ENCODE data around the gene TMEM109. TPM values are rescaled to one million over a fixed set of nuclear protein-coding genes. Genes with fewer than 3 reads are reported as not detected.
A peak's percentile ranks its signal among the peaks of the same experiment; 100 is the strongest.

Gene TMEM109
- total and polyA plus RNA-seq, 9 of the 15 experiments (the other 6 are each of a cell fraction or from before 2014, with no cell fraction given), result 9.2 to 71.3 (median 30.5) TPM

DNA sequence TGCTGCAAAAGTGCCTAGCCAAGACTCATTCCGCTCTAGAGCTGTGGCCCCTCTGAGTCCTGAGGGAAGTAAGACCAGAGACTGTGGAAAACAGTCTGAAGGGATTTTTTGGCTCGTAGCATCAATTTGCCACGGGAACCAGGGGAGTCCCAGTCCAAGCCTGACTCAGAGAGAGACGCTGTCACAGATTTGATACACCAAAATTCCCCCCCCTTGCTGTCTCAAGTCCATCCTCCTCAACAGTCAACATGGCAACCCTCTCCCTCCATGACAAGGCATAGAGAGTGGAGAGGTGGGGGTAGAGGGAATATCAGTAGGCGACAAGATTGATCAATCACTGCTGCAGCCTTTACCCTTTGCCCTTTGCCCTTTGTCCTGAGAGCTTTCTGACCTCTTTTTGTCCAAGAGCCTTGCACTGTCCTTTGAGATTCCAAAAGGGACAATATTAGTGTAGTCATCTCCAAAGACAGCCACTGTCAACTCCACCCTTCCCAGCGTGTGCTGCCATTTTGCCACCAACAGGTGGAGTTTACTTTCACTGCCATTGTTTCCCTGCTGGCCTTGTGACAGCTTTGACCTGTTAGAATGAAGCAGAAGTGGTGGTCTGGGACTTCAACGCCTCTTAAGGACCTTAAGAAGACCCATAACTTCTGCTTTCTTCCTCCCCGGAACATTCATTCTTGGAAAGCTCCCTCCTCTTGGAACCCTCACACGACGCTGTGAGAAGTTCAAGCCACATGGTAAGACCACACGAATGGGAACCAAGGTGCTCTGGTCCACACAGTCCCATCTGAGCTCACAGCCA is 30.7 kb downstream of the TMEM109 start (continued):
- TF ChIP-seq, protein P1, sequence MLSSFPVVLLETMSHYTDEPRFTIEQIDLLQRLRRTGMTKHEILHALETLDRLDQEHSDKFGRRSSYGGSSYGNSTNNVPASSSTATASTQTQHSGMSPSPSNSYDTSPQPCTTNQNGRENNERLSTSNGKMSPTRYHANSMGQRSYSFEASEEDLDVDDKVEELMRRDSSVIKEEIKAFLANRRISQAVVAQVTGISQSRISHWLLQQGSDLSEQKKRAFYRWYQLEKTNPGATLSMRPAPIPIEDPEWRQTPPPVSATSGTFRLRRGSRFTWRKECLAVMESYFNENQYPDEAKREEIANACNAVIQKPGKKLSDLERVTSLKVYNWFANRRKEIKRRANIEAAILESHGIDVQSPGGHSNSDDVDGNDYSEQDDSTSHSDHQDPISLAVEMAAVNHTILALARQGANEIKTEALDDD (IDR thresholded peaks at IDR 0.05), result no peak
- no peak for TF ChIP-seq PHB (CRISPR knock-in tag; IDR thresholded peaks at IDR 0.05)
- TF ChIP-seq MLX (CRISPR knock-in tag; conservative IDR thresholded peaks at IDR 0.05), result no peak
- no peak for TF ChIP-seq MYNN (IDR thresholded peaks at IDR 0.05)
- no peak for TF ChIP-seq MYNN (CRISPR knock-in tag; IDR thresholded peaks at IDR 0.05)
- TF ChIP-seq CREBBP (IDR thresholded peaks at IDR 0.05; ENCODE audit: low read depth, low read length), result no peak
- no peak for TF ChIP-seq EGR1 (conservative IDR thresholded peaks at IDR 0.05)
- no peak for TF ChIP-seq SMAD3 (CRISPR knock-in tag; conservative IDR thresholded peaks at IDR 0.05)
- no peak for TF ChIP-seq ZNF197 (CRISPR knock-in tag; IDR thresholded peaks at IDR 0.05; ENCODE audit: low read depth)
- TF ChIP-seq NBN (IDR thresholded peaks at IDR 0.05; ENCODE audit: low read depth), result no peak
- no peak for TF ChIP-seq MAFK (IDR thresholded peaks at IDR 0.05; ENCODE audit: low read length)
- no peak for TF ChIP-seq ZNF175 (CRISPR knock-in tag; IDR thresholded peaks at IDR 0.05; ENCODE audit: low read depth)
- TF ChIP-seq NR2C2 (CRISPR knock-in tag; IDR thresholded peaks at IDR 0.05), result peak; percentile 48; the same call in 1 of the 2 replicates
- TF ChIP-seq NR2C2 (tag; IDR thresholded peaks at IDR 0.05), result peak; percentile 77
- TF ChIP-seq ZNF212 (CRISPR knock-in tag; IDR thresholded peaks at IDR 0.05), result no peak
- no peak for TF ChIP-seq RFX5 (IDR thresholded peaks at IDR 0.05; ENCODE audit: low read depth, low read length)
- TF ChIP-seq SAFB2 (IDR thresholded peaks at IDR 0.05; ENCODE audit: borderline replicate concordance, low read depth, low read length, severe bottlenecking), result no peak
- no peak for TF ChIP-seq ZNF282 (CRISPR knock-in tag; IDR thresholded peaks at IDR 0.05)
- TF ChIP-seq SMC3 (conservative IDR thresholded peaks at IDR 0.05; ENCODE audit: insufficient read depth, low read depth, low read length), result 0 out of 2 replicates have a peak, but pooled peaks have one; percentile 27
- TF ChIP-seq GATAD2A (IDR thresholded peaks at IDR 0.05), result no peak
- no peak for TF ChIP-seq ZBTB17 (CRISPR knock-in tag; IDR thresholded peaks at IDR 0.05)
- no peak for TF ChIP-seq SLC30A9 (CRISPR knock-in tag; IDR thresholded peaks at IDR 0.05)
- TF ChIP-seq ZNF277 (CRISPR knock-in tag; IDR thresholded peaks at IDR 0.05; ENCODE audit: borderline replicate concordance), result no peak
- TF ChIP-seq CBX5 (IDR thresholded peaks at IDR 0.05; ENCODE audit: borderline replicate concordance, low read depth), result no peak
- no peak for TF ChIP-seq POLR2A (conservative IDR thresholded peaks at IDR 0.05)
- TF ChIP-seq GTF3C2 (IDR thresholded peaks at IDR 0.05; ENCODE audit: borderline replicate concordance, extremely low read depth, insufficient read length), result no peak

Measured in K562 (cell line).